Smooth muscle cell (in vitro differentiated cells): ENCODE data around the gene OR51B2. TPM values are rescaled to one million over a fixed set of nuclear protein-coding genes. Genes with fewer than 3 reads are reported as not detected.

ENCODE experiments used
- DNase-seq: peaks from one replicate; lab custom pipeline; 2025; ENCODE audit not compliant: unreplicated experiment; lab: John Stamatoyannopoulos, UW
- H2AFZ ChIP-seq: fragments of 200-600 bp; sonication (generic); 2 replicates; pipeline ENCODE4 v1.6.0; 2016; ENCODE audit warnings: antibody characterized with exemption, low read depth, mild to moderate bottlenecking
- H3F3A ChIP-seq: fragments of 200-600 bp; sonication (generic); 2 replicates; pipeline ENCODE4 v1.6.0; 2017; ENCODE audit warnings: antibody characterized with exemption, low read depth
- H3K27ac ChIP-seq: fragments of 200-600 bp; sonication (generic); 2 replicates; pipeline ENCODE4 v1.5.1; 2016; ENCODE audit warnings: low read depth, mild to moderate bottlenecking
- H3K27me3 ChIP-seq: fragments of 200-600 bp; sonication (generic); 2 replicates; pipeline ENCODE4 v1.6.1; 2016; ENCODE audit warnings: low read depth, mild to moderate bottlenecking
- H3K36me3 ChIP-seq: fragments of 200-600 bp; sonication (generic); 2 replicates; pipeline ENCODE4 v1.5.1; 2016; ENCODE audit warnings: low read depth
- H3K4me1 ChIP-seq: fragments of 200-600 bp; sonication (generic); 2 replicates; pipeline ENCODE4 v1.5.1; 2016; ENCODE audit warnings: low read depth
- H3K4me2 ChIP-seq: fragments of 200-600 bp; sonication (generic); 2 replicates; pipeline ENCODE4 v1.6.0; 2016; ENCODE audit warnings: mild to moderate bottlenecking
- H3K4me3 ChIP-seq: fragments of 200-600 bp; sonication (generic); 2 replicates; pipeline ENCODE4 v1.5.1; 2016; ENCODE audit warnings: mild to moderate bottlenecking
- H3K79me2 ChIP-seq: fragments of 200-600 bp; sonication (generic); 2 replicates; pipeline ENCODE4 v1.6.0; 2016; ENCODE audit warnings: low read depth, mild to moderate bottlenecking
- H3K9ac ChIP-seq: fragments of 200-600 bp; sonication (generic); 2 replicates; pipeline ENCODE4 v1.6.0; 2016; ENCODE audit warnings: low read depth
- H3K9me3 ChIP-seq: fragments of 200-600 bp; sonication (generic); replicated peaks from 2 replicates; pipeline ENCODE4 v1.5.1; 2016; ENCODE audit warnings: low read depth
- H4K20me1 ChIP-seq: fragments of 200-600 bp; sonication (generic); 2 replicates; pipeline ENCODE4 v1.6.0; 2016; ENCODE audit warnings: low read depth
- CTCF ChIP-seq: fragments of 200-600 bp; sonication (generic); IDR thresholded peaks from 2 replicates; pipeline ENCODE4 v1.5.1; 2017; ENCODE audit warnings: borderline replicate concordance, mild to moderate bottlenecking, antibody characterized with exemption; ENCODE audit not compliant: insufficient read depth, poor library complexity, severe bottlenecking
- WGBS: methylation state at CpG from one replicate; pipeline ENCODE4 v1.1.7; 2016; ENCODE audit warnings: low lambda C conversion rate; 5-methylcytosine and 5-hydroxymethylcytosine counted together
- polyA plus RNA-seq: library from polyadenylated mRNA; unstranded; fragments of >200 nt; fragmentation: Nextera tagmentation; extraction: Ambion mirVana; gene quantifications from 2 replicates; pipeline ENCODE4 v1.2.1, GENCODE V29; 2016
- total RNA-seq: library from RNA; depleted of rRNA; stranded (reverse); fragments of >200 nt; gene quantifications from 2 replicates; pipeline ENCODE4 v1.2.3, GENCODE V29; 2014

OR51B2 gene
- total and polyA plus RNA-seq, 2 experiments from 2014 or later, result not detected

- Histone ChIP-seq H3K4me3 (no peak overlapping the region), H3K9me3 (no peaks in the 10 kb centered on the region), H3K4me1 (no peaks in the 10 kb centered on the region), H2AFZ (no peak overlapping the region), H3K4me2 (no peak overlapping the region), H3K79me2 (no peaks in the 10 kb centered on the region), H3K27ac (no peak overlapping the region), H3K27me3 (no peaks in the 10 kb centered on the region), H3F3A (no peaks in the 10 kb centered on the region), H4K20me1 (no peaks in the 10 kb centered on the region), H3K36me3 (no peaks in the 10 kb centered on the region), H3K9ac (no peak overlapping the region)
- WGBS, result 75% methylated on average over 1 of the region's 1 CpG
- no peak for DNase-seq
- no peak for TF ChIP-seq CTCF
Measured at GRCh38 chr11:5286351-5286750, 37.7 kb downstream of the OR51B2 start.

- TF ChIP-seq CTCF, result no peak
- Histone ChIP-seq H3K9ac (no peak overlapping the region), H2AFZ (no peak overlapping the region), H3K4me3 (no peak overlapping the region), H3K36me3 (no peaks in the 10 kb centered on the region), H3K79me2 (no peaks in the 10 kb centered on the region), H3K27ac (no peak overlapping the region), H3K9me3 (no peaks in the 10 kb centered on the region), H3F3A (no peaks in the 10 kb centered on the region), H3K4me2 (no peak overlapping the region), H3K4me1 (no peaks in the 10 kb centered on the region), H3K27me3 (no peaks in the 10 kb centered on the region), H4K20me1 (no peaks in the 10 kb centered on the region)
- WGBS, result 91% methylated on average over 4 of the region's 4 CpGs
- no peak for DNase-seq
Measured at GRCh38 chr11:5285703-5286340, 38.3 kb downstream of the OR51B2 start.

- no peak overlapping the region for H3K27ac ChIP-seq
- no peaks in the 10 kb centered on the region for H3K27me3 ChIP-seq
- no peak overlapping the region for H3K4me3 ChIP-seq
- no peaks in the 10 kb centered on the region for H4K20me1 ChIP-seq
- no peaks in the 10 kb centered on the region for H3K36me3 ChIP-seq
- no peak for TF ChIP-seq CTCF
- WGBS, result 100% methylated on average over 2 of the region's 2 CpGs
- no peaks in the 10 kb centered on the region for H3K79me2 ChIP-seq
- no peak for DNase-seq
- H3F3A ChIP-seq, result no peaks in the 10 kb centered on the region
- H3K4me1 ChIP-seq, result no peaks in the 10 kb centered on the region
- H3K9ac ChIP-seq, result no peak overlapping the region
- no peaks in the 10 kb centered on the region for H3K9me3 ChIP-seq
- no peak overlapping the region for H2AFZ ChIP-seq
- H3K4me2 ChIP-seq, result no peak overlapping the region
Measured at GRCh38 chr11:5284637-5285036, 39.5 kb downstream of the OR51B2 start.

- no peaks in the 10 kb centered on the region for H3K79me2 ChIP-seq
- WGBS, result 88% methylated on average over 1 of the region's 1 CpG
Measured at GRCh38 chr11:5283882-5284281, 40.2 kb downstream of the OR51B2 start.

More at GRCh38 chr11:5283882-5284281, 40.2 kb downstream of the OR51B2 start:
- no peak overlapping the region for H3K9ac ChIP-seq
- H2AFZ ChIP-seq, result no peak overlapping the region
- no peak overlapping the region for H3K4me3 ChIP-seq
- DNase-seq, result no peak
- no peak overlapping the region for H3K27ac ChIP-seq
- no peak for TF ChIP-seq CTCF
- H3K27me3 ChIP-seq, result no peaks in the 10 kb centered on the region
- no peaks in the 10 kb centered on the region for H3K4me1 ChIP-seq
- H4K20me1 ChIP-seq, result no peaks in the 10 kb centered on the region
- no peaks in the 10 kb centered on the region for H3K9me3 ChIP-seq
- H3K36me3 ChIP-seq, result no peaks in the 10 kb centered on the region
- no peaks in the 10 kb centered on the region for H3F3A ChIP-seq
- no peak overlapping the region for H3K4me2 ChIP-seq
